ENCODE results near the gene CALCOCO1. TPM values are rescaled to one million over a fixed set of nuclear protein-coding genes. Genes with fewer than 3 reads are reported as not detected.

The CALCOCO1 gene
- total RNA-seq, 4 donors from 2014 or later = 29.5 to 159 (median 52.2) TPM

- Histone ChIP-seq H3K4me1 (peaks cover 11 to 30% (median 16%) of the 10 kb centered on the region in 3 donors), H3K27me3 (peaks cover 0 to 100% (median 6%) of the 10 kb centered on the region in 4 donors), H3K4me3 (no peak overlapping the region), H3K27ac (no peak overlapping the region), H3K9me3 (no peaks in the 10 kb centered on the region), H3K36me3 (no peaks in the 10 kb centered on the region)
- no peak for DNase-seq
- intact Hi-C loops (cut with DNase I) = no loop called here
- TF ChIP-seq, protein P1, sequence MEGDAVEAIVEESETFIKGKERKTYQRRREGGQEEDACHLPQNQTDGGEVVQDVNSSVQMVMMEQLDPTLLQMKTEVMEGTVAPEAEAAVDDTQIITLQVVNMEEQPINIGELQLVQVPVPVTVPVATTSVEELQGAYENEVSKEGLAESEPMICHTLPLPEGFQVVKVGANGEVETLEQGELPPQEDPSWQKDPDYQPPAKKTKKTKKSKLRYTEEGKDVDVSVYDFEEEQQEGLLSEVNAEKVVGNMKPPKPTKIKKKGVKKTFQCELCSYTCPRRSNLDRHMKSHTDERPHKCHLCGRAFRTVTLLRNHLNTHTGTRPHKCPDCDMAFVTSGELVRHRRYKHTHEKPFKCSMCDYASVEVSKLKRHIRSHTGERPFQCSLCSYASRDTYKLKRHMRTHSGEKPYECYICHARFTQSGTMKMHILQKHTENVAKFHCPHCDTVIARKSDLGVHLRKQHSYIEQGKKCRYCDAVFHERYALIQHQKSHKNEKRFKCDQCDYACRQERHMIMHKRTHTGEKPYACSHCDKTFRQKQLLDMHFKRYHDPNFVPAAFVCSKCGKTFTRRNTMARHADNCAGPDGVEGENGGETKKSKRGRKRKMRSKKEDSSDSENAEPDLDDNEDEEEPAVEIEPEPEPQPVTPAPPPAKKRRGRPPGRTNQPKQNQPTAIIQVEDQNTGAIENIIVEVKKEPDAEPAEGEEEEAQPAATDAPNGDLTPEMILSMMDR (IDR thresholded peaks at IDR 0.05) = no peak
- no peak for TF ChIP-seq POLR2A (IDR thresholded peaks at IDR 0.05)
- WGBS, 2 donors = 44 to 54% methylated on average over 3 of the region's 3 CpGs
Observed at GRCh38 chr12:53755893-53756292, 28.6 kb upstream of the CALCOCO1 start.

- no peak for DNase-seq
- H3K9me3 ChIP-seq = no peaks in the 10 kb centered on the region
- TF ChIP-seq POLR2A (IDR thresholded peaks at IDR 0.05) = no peak
- TF ChIP-seq, protein P1 (IDR thresholded peaks at IDR 0.05) = no peak
- no peaks in the 10 kb centered on the region for H3K36me3 ChIP-seq
- WGBS, 2 donors = 77 to 83% methylated on average over 4 of the region's 4 CpGs
- no peak overlapping the region for H3K4me3 ChIP-seq
- peaks cover 0 to 100% (median 8%) of the 10 kb centered on the region in 4 donors for H3K27me3 ChIP-seq
- H3K4me1 ChIP-seq = peaks cover 13 to 35% (median 17%) of the 10 kb centered on the region in 3 donors
- no peak overlapping the region for H3K27ac ChIP-seq
- intact Hi-C loops (cut with DNase I) = no loop called here
Observed at GRCh38 chr12:53755451-53755891, 28.2 kb upstream of the CALCOCO1 start.

DNA sequence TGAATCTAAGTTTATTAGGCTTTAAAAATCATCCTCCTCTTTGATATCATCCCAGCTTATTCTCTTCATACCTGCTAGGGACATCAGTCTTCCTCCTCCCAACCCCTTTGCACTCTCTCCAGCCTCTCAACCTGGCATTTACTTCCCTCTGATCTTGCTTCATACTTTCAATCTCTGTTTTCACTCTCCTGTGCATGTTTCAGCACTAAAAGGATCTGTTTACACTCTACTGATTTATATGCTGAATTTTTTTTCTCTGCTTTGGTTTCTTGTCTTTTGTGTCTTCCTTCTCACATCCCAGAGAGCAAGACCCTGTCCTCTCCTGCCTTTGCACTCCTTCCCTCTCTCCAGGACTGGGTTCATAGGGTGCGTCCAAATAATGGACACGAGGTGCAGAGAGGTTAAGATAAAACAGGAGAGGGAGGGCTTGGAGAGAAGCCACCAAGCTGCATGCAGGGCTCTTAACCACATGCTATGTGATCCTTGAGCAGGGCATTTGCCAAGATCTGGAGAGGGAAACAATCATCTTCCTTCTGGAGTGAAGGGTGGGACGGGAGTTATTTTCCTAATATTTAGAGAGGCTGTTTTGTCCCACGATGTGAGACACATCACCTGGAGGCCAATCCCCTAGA is 27.5 kb upstream of the CALCOCO1 start:
- H3K27me3 ChIP-seq = peaks cover 0 to 100% (median 8%) of the 10 kb centered on the region in 4 donors
- no peaks in the 10 kb centered on the region for H3K36me3 ChIP-seq
- peaks cover 13 to 37% (median 17%) of the 10 kb centered on the region in 3 donors for H3K4me1 ChIP-seq
- DNase-seq = no peak
- H3K27ac ChIP-seq = no peak overlapping the region
- H3K4me3 ChIP-seq = no peak overlapping the region
- no peaks in the 10 kb centered on the region for H3K9me3 ChIP-seq
- 8 to 9% methylated on average over 3 to 4 of the region's 4 CpGs for WGBS, 2 donors
- intact Hi-C loops (cut with DNase I) = no loop called here
- no peak for TF ChIP-seq POLR2A (IDR thresholded peaks at IDR 0.05)
- TF ChIP-seq, protein P1 (IDR thresholded peaks at IDR 0.05) = no peak

- H3K4me1 ChIP-seq = peaks cover 13 to 37% (median 17%) of the 10 kb centered on the region in 3 donors
Observed at GRCh38 chr12:53754188-53754585, 26.9 kb upstream of the CALCOCO1 start.

GRCh38 chr12:53752621-53753020 is 25.4 kb upstream of the CALCOCO1 start:
- H3K9me3 ChIP-seq = no peaks in the 10 kb centered on the region
- no peak overlapping the region for H3K27ac ChIP-seq
- H3K36me3 ChIP-seq = no peaks in the 10 kb centered on the region
- H3K27me3 ChIP-seq = peaks cover 0 to 100% (median 8%) of the 10 kb centered on the region in 4 donors
- H3K4me1 ChIP-seq = peaks cover 13 to 37% (median 17%) of the 10 kb centered on the region in 3 donors
- H3K4me3 ChIP-seq = no peak overlapping the region
- no peak for DNase-seq
- WGBS, 2 donors = 85 to 95% methylated on average over 3 of the region's 3 CpGs
- intact Hi-C loops (cut with DNase I) = no loop called here
- TF ChIP-seq, protein P1 (IDR thresholded peaks at IDR 0.05) = no peak

More at GRCh38 chr12:53754188-53754585, 26.9 kb upstream of the CALCOCO1 start:
- intact Hi-C loops (cut with DNase I) = no loop called here
- WGBS, 2 donors = 35 to 43% methylated on average over 7 of the region's 7 CpGs
- H3K27ac ChIP-seq = no peak overlapping the region
- no peak overlapping the region for H3K4me3 ChIP-seq
- TF ChIP-seq, protein P1 (IDR thresholded peaks at IDR 0.05) = no peak
- no peak for TF ChIP-seq POLR2A (IDR thresholded peaks at IDR 0.05)
- H3K9me3 ChIP-seq = no peaks in the 10 kb centered on the region
- H3K36me3 ChIP-seq = no peaks in the 10 kb centered on the region
- DNase-seq = no peak
- H3K27me3 ChIP-seq = peaks cover 0 to 100% (median 8%) of the 10 kb centered on the region in 4 donors
